NCI-H1417 treated with DMSO at 0.1 percent for 48 hours (cell line): ENCODE results near the gene PORCN.

Experiments
- DNase-seq: peaks from one replicate; lab custom pipeline; 2025; lab: John Stamatoyannopoulos, UW

PORCN gene

DNA sequence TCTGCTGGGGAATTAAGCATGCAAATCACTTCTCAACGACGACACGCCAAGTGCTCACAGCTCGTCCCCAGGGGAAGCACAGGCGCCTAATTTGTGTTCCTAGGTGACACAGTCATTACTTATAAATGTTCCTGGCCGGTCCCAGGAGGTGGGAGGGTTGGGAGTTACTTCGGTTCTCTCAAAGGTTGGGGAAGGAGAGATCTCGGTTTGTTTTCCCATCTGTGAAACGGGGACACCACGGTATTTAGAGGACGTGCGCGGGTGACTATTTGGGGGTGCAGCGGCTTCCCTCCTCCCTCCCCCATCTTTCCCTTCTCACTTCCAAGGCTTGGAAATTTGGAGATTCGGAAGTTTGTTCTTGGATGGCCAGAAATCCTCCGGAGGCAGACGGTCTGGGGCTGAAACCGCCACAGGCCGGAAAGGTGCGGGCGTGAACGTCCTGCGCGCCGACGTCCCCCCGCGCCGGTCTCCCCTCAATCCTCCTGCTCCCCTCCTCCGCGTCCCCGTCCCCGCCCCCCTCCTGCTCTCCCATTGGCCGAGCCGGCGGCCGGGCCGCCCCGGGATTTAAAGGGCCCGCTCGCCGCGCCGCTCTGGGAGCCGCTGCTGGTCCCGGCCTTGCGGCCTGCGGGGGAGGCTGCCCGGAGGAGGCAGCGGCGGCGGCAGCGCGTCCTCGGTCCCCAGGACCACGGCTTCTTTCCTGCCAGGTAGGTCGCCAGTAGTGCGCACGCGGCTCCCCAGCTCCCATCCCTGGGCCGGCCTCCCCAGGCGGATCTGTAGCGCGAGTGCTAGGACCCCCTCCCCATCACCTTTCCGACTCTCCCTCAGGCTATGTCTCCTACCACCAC, at the start of gene PORCN:
PORCN (plus strand) TSS at position 593 of the 845 bp plus-strand sequence. CDS start 829 bp downstream, outside the sequence.
- no peak for DNase-seq

DNA sequence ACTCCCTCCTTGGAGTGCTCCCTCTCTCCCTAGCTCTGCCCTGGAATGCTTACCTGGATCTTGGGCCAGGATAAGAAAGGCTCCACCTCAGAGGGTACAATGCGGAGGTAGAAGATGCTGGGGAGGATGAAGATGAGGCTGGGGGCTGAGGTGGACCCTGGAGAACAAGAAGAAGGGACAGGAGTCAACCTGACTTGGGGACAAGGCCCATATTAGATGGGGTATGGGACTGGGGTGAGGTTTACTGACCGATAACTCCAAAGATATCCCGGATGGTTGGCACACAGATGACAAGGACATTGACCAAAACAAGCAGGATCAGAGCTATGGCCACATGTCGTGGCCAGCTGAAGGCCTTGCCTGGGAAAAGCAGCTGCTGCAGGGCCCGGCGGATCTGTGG, 49.3 kb upstream of the PORCN start:
- DNase-seq, result no peak

DNA sequence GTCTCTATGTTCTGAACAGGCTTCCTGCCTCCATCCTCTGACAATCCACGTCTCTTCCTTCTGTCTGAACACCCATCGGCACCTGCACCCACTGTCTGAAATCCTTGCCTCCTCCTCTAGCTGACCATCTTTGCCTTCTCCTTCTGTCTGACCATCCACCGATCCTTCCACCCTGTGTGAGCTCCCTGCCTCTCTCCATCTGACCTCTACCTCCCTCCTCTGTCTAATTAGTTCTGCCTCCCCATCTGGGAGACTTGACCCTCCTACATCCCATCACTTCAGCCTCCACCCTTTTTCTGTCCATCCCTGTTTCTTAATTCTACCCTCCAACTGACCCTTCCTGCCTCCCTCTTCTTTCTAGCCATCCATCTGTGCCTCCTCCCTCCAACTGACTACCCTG, 48.8 kb upstream of the PORCN start:
- no peak for DNase-seq

DNA sequence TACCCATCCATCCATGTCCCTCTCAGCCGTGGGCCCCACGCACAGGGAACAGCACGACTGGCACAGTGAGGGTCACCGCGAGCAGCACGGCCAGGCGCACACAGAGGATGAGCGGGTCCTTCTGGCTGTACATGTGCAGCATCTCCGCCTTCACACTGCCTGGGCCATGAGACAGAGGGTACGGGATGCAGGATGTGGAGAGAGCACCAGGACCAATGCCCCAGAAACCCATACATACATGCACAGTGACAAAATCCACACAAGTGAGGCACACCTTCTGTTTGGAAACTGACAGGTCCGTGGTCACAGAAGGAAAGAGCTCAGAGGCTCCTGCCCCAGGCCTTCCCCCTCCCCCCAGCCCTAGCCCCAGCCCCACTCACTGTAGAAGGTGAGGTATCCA, 48.2 kb upstream of the PORCN start:
- DNase-seq, result no peak

DNA sequence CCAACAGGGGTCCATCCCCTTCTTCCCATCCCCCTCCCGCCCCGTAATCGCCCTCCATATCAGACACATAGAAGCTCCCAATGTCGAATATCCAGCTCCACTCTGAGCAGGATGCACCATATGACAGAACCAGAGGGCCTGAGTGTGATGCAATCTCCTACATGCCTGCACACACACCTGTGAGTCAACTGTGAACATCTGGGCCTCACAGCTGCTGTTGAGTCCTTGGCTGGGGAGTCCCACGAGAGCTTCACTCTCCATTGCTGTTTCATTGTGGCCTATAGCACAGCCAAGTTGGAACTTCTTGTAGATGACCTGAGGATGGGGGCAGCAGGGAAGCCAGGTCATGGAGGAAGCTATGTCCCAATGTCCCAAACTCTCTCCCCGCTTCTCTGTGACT, 47.0 kb upstream of the PORCN start:
- DNase-seq, result no peak

DNA sequence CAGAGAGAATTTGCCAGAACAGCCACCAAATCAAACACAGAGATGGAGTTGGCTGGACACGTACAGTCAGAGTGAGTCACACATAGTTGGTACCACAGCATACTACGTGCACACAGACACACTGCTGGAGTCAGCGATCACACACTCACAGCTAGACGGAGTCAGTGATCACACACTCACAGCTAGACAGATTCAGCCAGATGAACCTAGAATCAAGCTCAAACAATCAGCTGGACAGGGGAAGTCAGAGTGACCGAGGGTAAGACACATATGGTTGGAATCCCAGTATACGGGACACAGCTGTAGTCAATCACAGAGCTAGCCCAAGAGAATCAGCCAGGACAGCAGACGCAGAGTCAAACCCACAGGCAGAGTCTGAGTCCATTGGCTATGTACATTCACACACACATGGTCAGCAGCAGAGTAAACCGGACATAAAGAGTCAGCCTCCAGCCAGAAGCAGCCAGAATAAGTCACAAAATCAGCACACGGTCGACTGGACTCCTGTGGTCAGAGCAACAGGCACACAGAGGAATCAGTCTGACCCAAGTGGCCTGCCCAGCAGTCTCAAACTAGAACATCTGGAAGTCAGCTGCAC, 43.4 kb upstream of the PORCN start:
- DNase-seq, result no peak

DNA sequence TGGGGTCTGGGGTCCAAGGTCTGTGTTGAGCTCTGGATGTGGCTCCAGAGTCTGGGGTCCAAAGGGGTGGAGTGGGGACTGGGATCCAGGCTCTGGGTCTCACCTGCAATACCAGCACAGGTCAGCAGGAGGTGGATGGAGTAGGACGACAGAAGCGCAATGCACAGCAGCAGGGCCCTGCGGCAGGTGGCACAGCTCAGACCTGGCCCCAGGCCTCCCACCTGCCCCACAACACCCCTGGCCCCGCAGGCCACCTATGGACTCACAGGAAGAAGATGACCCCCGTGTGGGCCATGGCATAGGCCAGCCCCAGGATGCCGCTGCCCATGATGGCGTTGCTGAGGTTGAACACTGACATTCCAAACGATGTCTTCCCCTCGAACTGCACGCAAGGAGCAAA, 42.1 kb upstream of the PORCN start:
- no peak for DNase-seq

DNA sequence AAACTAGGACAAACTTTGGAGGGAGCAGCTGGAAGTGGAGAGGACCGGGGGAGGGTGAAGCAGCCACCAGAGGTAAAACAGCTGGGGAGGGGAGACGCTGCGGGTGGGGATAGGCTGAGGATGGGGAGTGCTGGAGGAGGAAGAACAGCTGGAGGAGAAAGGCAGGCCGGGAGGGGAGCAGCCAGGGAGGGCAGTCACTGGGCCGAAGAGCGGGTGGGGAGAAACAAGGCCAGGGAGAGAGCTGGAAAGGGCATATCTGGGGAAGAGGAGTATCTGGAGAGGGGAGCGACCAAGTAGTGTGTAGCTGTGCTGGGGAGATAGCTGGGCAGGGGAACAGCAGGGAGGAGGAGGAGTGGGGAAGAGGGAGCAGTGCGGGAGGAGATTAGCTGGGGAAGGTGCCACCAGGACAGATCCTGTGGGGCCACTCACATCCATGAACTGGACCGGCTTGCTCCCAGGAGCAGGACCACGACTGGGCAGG, 41.5 kb upstream of the PORCN start:
- DNase-seq, result no peak

DNA sequence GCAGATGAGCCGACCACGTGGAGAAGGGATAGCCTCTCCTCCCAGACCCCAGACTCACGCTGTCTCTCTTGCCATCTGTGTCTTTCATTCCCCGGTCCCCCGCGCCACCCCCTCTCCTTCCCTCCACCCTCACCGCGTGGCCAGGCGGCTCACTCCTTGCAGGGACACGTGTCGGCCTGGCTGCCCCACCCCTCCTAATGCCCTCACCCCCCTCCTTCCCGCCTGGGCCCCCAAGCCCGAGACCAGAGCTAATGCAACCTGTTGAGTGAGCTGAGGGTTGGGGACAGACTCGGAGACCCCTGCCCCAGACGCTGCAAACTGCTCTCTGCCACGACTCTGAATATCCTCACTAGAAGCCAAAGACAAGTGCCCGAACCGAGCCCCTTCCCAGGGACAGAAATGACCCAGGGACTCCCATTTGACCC, 40.5 kb upstream of the PORCN start:
- DNase-seq, result no peak

DNA sequence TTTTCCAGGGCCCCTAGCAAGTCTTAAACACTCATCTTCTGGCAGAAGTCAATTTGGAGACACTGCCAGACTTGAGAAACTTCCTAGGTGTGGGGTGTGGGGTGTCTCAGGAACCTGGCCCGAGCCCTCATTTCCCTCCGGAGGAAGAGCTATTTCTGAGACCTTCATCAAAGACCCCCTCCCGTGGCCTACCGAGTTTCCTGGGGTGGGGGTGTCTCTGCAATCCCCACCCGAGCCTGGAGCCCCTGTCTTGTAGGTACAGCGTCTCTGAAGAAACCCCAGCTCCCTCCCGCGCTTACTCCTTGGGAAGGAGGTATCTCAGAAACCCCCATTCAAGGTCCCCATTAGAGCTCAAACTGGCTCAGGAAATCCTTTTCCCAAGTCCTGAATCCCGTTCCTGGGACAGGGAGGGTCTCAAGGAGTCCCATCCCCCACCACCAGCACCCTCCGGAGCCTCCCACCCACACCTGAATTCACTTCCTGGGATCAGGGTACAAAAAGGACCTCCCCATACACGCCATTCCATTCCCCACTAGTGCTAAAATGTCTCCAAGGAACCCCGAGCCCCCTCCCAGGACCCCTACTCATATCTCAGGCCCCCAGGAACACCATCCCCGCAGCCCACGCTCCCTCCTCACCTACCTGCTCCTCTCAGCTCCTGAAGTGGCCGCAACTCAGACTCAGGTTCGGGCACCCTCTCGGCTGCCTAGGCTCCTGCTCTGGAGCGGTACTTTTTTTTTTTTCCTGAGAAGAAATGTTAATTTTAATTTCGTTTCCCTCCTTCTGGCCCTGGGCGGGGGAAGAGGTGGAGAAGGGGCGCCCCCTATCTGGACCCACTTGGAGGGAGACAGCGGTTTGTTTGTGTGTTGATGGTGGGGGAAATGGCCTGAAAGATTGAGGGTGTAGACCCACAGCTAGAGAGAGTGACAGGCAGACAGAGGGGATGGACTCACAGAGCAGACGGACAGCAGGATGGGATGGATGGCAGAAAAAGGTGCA, 39.8 kb upstream of the PORCN start:
- DNase-seq, result no peak

DNA sequence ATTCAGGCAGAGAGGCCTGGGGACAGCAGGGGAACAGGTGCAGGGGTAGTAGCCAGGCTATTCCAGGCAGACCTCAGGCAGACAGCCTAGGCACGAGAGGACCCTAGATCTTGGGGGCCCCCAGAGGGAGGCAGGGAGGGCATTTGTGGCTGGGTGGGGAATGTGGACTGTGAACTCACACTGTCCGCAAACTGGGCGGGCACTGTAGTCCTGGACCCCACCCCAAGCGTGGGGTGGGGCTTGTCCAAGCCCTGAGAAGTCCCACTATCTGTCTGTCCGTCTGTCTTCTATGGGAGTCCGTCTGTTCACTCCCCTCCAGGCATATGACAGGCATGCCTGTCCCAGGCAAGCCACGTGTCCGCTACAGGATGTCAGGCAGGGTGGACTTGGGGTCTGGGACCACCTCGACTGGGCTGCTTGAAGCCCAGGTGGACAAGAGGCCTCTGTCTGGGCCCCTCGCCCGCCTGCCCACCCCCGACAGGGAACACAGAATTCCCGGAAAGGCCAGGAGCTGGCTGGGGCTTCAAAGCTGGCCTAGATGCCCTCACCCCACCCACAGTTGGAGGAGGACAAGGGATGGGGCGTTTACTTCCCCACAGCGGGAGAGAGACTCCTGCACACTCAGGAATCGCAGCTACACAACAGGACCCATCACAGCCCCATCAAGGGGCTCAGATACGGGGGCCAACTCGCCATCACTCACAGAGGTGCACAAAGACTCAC, 38.5 kb upstream of the PORCN start, which contains the start of gene SLC38A5:
SLC38A5 (minus strand) TSS at position 151 of the 723 bp plus-strand sequence. CDS start 2,336 bp downstream, outside the sequence.
- DNase-seq, result no peak

DNA sequence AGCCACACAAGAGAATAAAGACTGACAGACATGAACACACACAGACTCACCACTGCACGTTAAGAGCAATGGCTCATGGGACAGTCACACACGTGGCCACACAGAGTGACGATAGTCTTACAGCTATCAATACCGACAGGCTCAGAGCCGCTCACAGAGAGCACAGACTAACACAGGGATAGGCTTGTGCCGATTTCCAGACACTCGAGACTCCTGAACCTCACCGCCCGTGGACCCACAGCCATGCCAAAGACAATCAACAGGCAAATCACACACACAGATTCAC, 38.0 kb upstream of the PORCN start:
- no peak for DNase-seq

DNA sequence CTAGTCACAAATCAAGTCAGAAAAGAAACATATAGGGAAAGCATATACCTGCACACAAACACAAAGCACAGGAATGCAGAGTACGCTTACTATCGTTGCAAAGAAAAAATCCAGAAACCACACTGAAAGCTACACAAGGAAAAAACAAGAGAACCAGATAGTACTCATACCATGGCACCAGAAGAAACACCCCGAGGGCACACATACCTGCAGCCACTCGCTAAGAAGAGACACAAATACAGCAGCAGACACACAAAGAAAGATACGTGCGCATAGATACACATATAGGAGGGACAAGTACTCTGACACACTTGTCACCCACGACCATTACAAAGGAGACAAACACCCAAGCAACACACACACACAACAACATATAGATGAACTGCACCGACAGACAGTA, 37.3 kb upstream of the PORCN start:
- no peak for DNase-seq

DNA sequence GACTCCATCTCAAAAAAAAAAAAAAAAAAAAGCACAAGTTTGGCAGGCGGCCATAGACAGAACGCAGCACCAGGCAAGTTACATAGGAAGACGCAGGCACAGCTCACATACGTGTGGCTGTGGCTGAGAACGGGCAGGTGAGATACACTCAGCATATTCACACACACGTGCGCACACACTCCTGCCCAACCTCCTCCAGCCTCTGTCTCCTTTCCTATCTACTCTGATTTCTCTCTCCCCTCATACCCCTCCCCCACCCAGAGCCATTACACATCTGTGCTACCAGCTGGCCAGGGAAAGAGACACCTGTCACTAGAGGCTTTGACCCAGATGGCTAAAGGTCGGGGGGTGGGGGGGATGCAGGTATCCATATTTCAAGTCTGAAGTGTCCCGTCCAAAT, 36.6 kb upstream of the PORCN start:
- DNase-seq, result no peak

DNA sequence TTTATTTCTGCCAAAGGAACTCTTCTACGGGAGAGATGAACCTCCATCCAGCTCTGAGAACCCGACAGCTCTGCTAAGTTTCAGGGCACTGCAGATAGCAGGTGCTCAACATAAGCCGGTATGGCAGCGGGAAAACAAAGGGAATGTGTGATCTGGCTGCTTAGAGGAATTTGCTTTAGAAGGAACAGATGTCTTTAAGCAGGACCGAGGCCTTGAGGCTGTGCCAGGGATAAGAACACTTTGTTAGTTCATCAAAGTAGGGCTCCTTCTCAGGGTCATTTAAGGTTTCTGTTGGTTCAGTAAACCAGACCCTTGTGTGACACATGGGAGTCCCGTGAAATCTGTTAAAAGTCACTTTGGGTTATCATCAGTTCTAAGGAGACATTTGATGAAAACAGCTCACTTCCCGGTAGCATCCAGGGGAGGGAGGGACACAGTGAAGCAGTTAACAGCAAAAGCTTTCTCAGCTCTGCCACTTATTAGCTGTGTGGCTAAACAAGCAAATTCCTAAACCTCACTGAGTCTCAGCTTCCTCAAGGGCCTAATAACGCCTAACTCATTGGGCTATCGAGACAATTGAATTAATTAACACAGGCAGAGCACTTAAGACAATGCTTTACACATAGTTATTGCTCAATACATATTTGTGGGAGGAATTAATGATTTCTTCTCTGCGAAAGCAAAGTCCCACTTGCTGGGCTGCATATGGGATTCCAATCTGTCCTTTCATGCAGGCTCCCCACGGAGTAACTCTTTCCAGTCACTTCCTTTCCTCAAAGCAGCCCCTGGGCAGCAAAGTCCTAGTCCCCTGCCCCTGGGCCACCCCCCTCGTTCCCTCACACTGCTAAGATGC, 35.7 kb upstream of the PORCN start:
- DNase-seq, result no peak

DNA sequence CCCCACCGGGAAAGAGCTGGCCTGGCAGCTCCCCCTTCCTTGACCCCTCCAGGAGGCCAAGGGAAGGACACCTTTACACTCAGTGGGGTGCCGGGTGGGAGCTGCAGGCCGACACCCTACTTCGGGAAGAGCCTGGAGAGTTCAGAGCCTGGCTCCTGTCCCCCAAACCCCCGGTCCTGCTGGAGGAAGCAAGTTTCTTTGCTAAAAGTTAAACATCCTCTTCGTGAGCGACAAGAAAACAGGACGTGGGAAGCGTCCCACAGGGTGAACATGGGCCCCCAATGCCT, 35.1 kb upstream of the PORCN start:
- DNase-seq, result no peak

DNA sequence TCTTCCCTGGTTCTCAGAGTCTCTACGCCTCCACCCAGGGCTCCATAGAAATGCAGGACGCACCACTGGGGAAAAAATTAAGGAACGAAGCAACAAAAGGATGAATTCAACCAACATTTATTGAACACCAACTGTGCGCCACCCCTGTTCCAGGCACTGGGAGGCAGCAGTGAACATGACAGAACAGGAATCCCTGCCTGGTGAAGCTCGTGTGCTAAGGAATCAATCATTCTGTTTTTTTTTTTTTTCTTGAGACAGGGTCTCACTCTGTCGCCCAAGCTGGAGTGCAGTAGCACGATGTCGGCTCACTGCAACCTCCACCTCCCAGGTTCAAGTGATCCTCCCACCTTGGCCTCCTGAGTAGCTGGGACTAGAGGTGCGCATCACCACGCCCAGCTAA, 34.7 kb upstream of the PORCN start:
- no peak for DNase-seq

DNA sequence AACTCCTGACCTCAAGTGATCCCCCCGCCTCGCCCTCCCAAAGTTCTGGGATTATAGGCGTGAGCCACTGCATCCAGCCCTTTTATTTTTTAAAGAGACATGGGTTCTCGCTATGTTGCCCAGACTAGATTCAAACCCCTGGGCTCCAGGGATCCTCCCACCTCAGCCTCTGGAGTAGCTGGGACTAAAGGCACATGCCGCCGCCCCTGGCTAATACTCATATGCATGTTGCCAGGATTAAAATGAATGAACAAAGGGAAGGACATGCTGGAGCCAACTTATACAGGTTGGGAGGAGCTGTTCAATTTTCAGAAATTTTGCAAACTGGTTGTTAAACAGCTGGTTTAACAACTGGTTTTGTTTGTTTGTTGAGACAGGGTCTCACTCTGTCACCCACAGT, 34.2 kb upstream of the PORCN start:
- DNase-seq, result no peak

DNA sequence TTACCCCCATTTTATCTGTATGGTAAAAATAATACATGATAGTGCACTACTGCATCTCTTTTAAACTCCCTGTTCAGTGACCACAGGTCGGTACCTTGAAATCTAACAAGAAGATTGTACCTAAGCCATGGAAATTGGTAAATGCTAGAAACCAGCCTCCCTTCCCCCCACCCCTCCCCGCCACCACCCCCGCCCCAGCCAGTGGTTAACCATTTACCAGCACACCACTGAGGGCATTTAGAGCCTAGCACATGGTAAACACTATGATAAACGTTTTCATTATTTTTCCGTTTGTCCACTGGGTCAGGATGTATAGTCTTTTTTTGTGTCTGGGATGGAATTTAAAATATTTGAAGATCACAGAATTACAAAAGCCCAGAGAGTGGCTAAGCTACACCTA, 33.5 kb upstream of the PORCN start:
- DNase-seq, result no peak

DNA sequence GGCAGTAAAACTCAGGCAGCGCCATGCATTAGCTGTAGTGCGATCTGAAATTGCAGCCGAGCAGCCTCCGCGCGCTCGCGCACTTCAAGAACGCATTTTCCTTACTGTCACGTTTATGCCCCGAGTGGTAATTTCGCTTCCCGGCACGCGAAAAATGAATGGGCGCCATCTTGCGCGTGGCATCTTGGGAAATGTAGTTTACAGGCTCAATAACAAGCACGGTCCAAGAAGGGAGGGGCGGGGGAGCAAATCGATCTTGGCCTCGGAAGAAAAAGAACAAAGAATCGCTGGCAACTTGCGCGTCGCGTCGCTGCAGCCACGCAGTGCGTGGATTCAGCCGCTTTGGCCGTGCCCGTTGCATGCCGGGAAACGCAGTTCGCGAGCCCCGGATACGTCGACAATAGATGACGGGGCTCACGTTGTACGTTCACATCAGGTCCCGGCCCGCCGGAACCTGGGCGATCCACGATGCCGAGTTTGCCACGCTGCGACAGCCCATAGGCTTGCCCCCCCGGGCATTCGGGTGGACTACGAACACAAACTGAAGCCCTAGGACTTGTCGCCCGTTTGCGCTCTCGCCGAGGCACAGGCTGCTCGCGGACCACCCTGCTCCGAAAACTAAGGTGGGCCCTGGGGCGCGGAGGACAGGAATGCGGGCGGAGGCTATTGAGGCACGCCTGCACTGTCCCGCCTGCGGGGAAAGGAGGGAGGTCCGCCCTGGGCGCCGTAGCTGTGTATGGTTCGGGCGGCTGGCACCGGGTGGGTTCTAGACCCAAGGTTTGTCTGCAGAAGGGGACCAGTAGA, 32.8 kb upstream of the PORCN start, which contains the start of gene FTSJ1:
FTSJ1 (plus strand) TSS at position 426 of the 804 bp plus-strand sequence. CDS start 1,849 bp downstream, outside the sequence.
- peak; percentile 18 for DNase-seq
